NAMALWA (cell line): ENCODE results near the gene TMEM115.

Source experiments
- DNase-seq: peaks from one replicate; pipeline ENCODE4 v3.0.0-alpha.2; 2015; ENCODE audit warnings: low spot score

Gene TMEM115

GRCh38 chr3:50358911-50359759 is at the start of gene TMEM115:
TSS of gene TMEM115 (minus strand) at chr3:50359521. CDS start at chr3:50359063, 458 bp downstream.
- peak; percentile 95 for DNase-seq

DNA sequence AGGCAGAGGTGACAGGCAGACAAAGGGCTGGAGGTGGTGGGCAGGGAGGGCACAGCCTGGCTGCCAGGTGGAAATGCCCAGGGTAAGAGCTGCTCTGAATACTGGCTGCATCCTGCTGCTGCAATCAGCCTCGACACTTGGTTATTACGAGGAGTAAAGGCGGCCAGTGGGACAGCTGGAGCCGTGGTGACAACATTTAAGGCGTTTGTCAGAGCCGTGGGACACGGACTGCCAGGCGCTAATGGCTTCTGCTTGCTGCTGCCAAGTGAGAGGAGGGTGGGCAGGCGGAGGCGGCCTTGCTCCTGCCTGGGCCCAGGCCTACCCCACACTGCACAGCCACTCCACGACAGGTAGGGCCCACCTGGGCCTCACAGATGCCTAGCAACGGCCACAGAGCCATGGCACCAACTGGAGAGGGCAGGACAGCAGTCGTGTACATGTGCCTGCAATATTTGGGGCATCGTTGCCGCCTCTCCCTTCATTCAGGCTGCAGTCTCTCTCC is 49.2 kb upstream of the TMEM115 start:
- DNase-seq = no peak

DNA sequence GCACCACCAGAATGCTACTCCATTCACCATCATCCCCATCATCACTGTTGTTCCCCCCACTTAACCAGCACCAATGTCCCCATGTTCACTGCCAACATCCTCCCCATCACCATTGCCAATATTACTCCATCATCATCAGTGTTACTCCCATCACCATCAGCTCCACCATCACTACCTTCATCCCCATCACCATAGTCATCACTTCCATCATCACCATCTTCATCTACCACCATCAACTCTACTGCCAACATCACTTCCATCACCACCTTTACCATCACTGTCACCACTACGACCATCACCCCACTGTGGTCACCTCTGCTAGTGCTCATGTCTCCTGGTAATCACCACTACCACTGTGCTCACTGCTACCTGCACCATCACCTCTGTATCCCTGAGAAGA is 47.2 kb upstream of the TMEM115 start:
- DNase-seq = no peak

GRCh38 chr3:50405249-50405648 is 45.9 kb upstream of the TMEM115 start:
- peak; percentile 22 for DNase-seq

DNA sequence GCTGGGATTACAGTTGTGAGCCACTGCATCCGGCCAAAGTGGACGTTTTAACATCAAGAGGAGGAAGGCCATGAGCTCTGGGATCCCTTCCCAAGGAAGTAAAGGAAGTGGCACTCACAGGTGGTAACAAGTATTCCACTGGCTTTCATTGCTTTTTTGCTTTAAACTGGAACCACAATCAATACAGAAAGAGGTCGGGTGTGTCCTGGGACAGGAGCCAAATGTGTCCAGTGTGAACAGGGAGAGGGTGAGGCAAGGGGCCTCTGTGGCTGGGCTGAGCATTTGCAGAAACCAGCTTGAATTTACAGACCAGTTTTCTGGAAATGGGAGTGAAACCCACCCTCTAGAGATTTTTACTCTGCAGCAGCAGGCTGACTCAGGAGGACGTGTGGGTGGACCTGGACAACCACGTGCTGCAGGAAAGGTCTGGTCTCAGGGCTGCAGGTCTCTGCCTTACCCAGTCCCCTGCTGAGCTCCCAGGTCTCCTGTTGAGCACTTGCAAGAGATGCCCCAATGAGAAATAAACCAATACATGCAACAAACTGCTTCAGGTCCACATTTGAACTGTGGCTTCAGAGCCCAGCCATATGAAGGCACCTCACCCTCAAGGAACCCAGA is 42.8 kb upstream of the TMEM115 start:
- no peak for DNase-seq

- DNase-seq = no peak
Measured at GRCh38 chr3:50396502-50396901, 37.2 kb upstream of the TMEM115 start.

DNA sequence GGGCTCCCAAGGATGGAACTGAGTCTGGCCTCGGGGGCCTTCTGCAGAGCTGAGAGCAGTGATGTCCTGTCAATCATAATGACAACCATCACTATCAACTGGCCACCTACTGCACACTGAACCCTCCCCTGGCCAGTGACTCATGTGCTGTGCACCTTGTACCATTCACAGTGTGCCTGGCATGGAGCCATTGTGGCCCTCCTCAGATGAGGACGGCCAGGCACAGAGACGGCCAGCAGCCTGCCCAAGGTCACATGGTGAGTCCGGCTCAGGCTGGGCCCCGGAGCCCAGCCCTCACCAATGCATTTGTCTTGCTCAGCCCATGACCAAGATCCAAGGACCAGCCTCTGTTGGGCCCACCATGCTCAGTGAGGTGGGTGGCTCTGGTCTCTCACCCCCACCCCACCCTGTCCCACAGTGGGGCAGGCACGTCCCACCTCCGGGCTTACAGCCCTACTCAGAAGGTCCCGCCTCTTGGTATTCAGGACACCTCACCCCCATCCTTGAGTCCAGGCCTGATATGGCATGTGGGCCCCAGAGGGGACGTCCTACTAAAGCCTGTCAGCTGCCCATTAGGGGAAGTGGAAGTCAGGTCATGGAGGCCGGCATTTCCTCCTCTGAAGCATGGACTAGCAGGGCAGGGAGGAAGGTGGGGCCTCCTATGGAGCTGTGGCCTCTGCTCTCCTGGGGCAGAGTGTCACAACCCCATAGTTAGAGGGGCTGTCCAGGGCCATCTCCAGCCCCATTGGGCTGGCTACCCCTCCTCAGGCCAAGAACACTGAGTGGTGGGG is 35.9 kb upstream of the TMEM115 start:
- DNase-seq = no peak

- DNase-seq = no peak
Measured at GRCh38 chr3:50393061-50393460, 33.7 kb upstream of the TMEM115 start.

GRCh38 chr3:50392101-50392715 is 32.9 kb upstream of the TMEM115 start:
- DNase-seq = no peak

GRCh38 chr3:50390508-50391224 is 31.3 kb upstream of the TMEM115 start:
- DNase-seq = no peak

DNA sequence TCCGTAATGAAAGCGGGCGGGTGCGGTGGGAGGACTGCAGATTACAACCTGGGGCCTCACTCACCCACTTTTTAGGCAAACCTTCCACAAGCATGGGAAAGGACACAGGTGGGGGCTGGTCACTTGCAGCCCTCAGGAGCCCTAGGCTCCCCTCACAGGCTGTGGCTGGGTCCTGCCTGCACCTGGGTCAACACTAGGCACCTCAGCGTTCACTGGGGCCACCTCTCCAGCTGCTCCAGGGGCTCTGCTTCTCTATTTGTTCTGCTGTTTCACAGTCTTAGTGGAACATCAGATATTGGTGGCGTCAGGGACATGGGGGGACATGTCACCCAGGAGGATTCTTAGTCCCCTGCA is 30.1 kb upstream of the TMEM115 start:
- no peak for DNase-seq

DNA sequence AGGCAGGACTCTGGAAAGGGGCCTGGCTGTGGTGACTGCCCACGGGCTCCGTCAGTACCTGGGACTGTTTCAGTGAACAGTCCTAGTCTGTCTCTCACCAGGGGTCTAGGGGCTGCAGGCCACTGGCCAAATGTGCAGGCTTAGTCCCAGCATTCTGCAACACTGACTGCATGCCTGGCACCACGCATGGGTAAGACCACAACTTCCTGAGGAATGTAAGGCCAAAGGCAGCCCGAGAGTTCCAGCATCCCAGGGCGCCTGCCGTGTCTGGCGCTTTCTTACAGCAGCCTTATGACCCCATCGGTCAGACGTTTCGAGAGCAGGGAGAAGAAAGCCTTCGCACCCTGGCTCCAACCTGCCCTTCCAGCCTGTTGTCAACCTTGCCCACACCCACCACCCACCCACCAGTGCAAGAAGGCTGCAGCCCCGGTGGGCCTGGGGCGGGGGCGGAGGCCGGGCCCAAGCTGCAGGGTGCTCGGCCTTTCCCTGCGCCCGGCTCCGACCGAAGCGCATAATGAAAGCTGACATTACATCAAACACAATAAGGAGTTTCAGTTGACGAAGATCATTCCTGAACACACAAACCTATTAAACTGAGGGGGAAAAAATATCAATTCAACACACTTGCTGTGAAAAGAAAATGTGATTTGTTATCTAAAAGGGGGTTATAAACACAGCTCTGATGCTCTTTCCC is 29.5 kb upstream of the TMEM115 start:
- DNase-seq = no peak

DNA sequence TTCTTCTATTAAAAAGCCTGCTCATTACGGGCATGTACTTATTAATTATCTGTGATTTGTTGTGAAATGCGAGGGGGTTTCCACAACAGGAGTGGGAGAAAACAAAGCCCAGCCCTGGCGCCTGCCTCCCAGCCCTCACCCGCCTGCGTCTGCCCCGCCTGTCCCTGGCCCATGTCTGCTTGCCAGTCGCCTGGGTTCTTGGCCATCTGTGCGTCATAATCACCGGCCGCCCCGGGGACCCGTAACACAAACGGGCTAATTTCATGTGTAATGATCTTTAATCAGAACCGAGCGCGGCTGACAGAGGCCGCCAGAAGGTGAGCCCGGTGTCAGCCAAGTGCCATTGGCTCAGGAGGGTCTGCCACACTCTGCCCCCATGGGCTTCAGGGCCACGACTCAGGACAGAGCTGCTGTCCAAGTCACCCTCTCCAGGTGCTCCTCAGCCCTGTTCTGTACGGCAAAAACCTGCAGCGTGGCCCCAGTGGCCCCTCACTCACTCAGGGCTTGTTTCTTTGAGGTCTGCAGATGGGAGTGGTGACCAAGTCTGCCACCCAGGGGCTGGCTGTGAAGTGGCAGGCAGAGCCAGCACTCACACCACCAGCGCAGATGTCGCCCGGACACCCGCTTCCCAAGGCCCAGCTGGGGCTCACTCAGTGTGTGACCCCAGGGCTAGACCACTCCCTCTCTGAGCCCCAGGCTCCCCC is 28.8 kb upstream of the TMEM115 start:
- DNase-seq = peak; percentile 13

DNA sequence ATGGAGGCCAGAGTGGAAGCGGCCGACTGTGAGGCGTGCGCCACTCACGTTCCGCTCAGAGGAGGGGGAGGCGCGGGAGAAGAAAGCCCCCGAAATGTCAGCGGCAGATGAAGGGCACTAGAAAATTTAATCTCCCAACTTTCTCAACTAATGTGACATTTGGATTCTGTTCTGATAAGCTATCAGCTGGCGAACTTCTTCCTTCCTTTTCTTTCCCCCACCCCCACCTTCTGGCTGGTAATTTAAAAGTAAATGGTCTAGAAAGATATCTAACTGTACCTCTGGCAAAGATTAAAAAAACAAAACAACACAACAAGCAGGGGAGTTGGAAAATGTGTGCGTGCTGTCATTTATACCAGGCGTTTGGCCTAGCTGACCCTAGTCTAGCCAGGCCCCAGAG is 26.4 kb upstream of the TMEM115 start:
- DNase-seq = no peak

DNA sequence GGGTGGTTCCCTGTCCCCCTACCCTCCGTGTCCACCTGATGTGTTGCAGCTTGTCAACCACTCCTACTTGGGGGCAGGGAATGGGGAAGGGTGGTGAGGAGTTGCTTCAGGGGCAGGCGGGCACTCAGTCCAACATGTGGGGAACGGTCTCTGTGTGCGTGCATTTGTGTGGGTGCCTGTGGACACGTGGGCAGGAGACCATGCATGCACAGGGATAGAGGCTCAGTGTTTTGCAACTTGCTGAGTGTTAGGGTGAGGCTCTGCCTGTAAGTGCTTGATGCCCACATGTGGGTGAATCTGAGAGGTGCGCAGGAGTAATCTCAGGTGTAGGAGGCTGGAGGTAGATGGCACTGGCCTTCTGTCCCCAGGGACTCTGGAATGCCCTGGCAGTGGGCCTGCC is 24.4 kb upstream of the TMEM115 start:
- no peak for DNase-seq

DNA sequence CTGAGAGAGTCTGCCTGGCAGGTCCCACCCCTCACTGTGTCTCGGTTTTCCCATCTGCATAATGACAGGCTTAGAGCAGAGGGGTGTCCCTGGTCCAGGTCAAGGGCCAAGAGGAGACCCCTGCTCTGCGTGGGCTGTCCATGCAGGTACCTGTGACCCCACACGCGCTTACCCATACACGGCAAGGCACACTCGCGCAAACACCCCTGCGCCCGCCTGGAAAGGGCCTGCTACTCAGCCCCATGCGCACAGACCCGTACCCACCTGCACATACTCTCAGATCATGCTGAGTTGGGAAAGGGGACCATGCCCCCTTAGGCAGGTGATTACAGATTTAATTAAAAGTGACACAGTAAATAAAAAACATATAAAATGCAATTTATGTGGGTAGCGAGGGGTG is 23.4 kb upstream of the TMEM115 start:
- DNase-seq = no peak

GRCh38 chr3:50381383-50381782 is 22.1 kb upstream of the TMEM115 start:
- no peak for DNase-seq

- DNase-seq = no peak
Measured at GRCh38 chr3:50380405-50381085, 21.2 kb upstream of the TMEM115 start.

GRCh38 chr3:50378757-50379156 is 19.4 kb upstream of the TMEM115 start:
- no peak for DNase-seq

DNA sequence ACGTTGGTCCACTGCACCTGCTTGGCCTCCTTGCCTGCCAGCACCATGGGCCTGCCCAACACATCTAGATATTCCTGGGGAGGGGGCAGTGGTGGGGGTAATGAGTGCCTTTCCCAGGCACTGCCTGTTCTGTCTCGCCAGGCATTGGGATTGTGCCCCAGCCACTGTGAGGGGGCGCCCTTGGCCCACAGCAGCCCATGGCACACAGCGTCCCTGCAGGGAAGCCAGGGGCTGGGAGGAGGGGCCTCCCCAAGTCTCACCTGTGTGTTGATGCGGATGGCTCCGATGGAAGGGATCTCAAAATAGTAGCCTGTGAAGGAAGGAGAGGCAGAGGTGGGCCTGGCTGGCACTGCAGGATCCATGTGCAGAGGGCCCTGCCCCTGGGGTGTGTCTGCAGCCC is 18.7 kb upstream of the TMEM115 start:
- no peak for DNase-seq
